ENCODE data around the gene CD58. TPM values are rescaled to one million over a fixed set of nuclear protein-coding genes. Genes with fewer than 3 reads are reported as not detected.

Gene CD58
- total and polyA plus RNA-seq, 9 of the 15 experiments (the other 6 are each of a cell fraction or from before 2014, with no cell fraction given): 18.1 to 113 (median 37.4) TPM

- TF ChIP-seq IRF9 (tag; IDR thresholded peaks at IDR 0.05) (peak; percentile 26; the same call in 1 of the 2 replicates), FOXP1 (CRISPR knock-in tag; IDR thresholded peaks at IDR 0.05) (peak; percentile 61; the same call in 1 of the 2 replicates), KHSRP (IDR thresholded peaks at IDR 0.05) (no peak; the same call in 1 of the 2 replicates), ZNF830 (CRISPR knock-in tag; IDR thresholded peaks at IDR 0.05) (no peak), U2AF1 (optimal IDR thresholded peaks at IDR 0.05; ENCODE audit: low read depth, low read length) (no peak), CBX8 (IDR thresholded peaks at IDR 0.05; ENCODE audit: borderline replicate concordance, extremely low read depth, low read depth, low read length, poor library complexity, severe bottlenecking) (no peak), GABPB1 (CRISPR knock-in tag; IDR thresholded peaks at IDR 0.05) (peak; percentile 84), ETV5 (CRISPR knock-in tag; IDR thresholded peaks at IDR 0.05; ENCODE audit: low read depth) (peak; percentile 98), ZNF551 (CRISPR knock-in tag; IDR thresholded peaks at IDR 0.05) (no peak), AFF4 (CRISPR knock-in tag; IDR thresholded peaks at IDR 0.05) (0 out of 2 replicates have a peak, but pooled peaks have one; percentile 92), NFRKB (IDR thresholded peaks at IDR 0.05; ENCODE audit: low read depth) (peak; percentile 90), RUNX1 (IDR thresholded peaks at IDR 0.05; ENCODE audit: low read depth) (no peak), GTF2A2 (tag; IDR thresholded peaks at IDR 0.05) (no peak; the same call in 1 of the 2 replicates), ZKSCAN8 (CRISPR knock-in tag; IDR thresholded peaks at IDR 0.05) (peak; percentile 81), NBN (IDR thresholded peaks at IDR 0.05; ENCODE audit: low read depth) (0 out of 2 replicates have a peak, but pooled peaks have one; percentile 84), LARP7 (IDR thresholded peaks at IDR 0.05) (no peak), CXXC5 (CRISPR knock-in tag; IDR thresholded peaks at IDR 0.05) (no peak; the same call in 1 of the 2 replicates), BDP1 (IDR thresholded peaks at IDR 0.05; ENCODE audit: insufficient read depth, insufficient read length) (no peak), ILF3 (IDR thresholded peaks at IDR 0.05; ENCODE audit: borderline replicate concordance) (no peak), PKNOX1 (IDR thresholded peaks at IDR 0.05) (peak; percentile 92), GTF2E2 (tag; IDR thresholded peaks at IDR 0.05) (peak; percentile 57; the same call in 1 of the 2 replicates), SIX5 (IDR thresholded peaks at IDR 0.05; ENCODE audit: borderline replicate concordance in 1 of 2, insufficient read depth in 1 of 2, low read depth in 1 of 2, low read length in 2 of 2) (no peak), NONO (IDR thresholded peaks at IDR 0.05; ENCODE audit: low read depth in 2 of 2, low read length in 1 of 2) (no peak; a peak in 1 of 4 replicates)
Measured at GRCh38 chr1:116504308-116505156, 66.3 kb downstream of the CD58 start (continued).
